ENCODE results near the gene PRAC2.

PRAC2 gene

DNA sequence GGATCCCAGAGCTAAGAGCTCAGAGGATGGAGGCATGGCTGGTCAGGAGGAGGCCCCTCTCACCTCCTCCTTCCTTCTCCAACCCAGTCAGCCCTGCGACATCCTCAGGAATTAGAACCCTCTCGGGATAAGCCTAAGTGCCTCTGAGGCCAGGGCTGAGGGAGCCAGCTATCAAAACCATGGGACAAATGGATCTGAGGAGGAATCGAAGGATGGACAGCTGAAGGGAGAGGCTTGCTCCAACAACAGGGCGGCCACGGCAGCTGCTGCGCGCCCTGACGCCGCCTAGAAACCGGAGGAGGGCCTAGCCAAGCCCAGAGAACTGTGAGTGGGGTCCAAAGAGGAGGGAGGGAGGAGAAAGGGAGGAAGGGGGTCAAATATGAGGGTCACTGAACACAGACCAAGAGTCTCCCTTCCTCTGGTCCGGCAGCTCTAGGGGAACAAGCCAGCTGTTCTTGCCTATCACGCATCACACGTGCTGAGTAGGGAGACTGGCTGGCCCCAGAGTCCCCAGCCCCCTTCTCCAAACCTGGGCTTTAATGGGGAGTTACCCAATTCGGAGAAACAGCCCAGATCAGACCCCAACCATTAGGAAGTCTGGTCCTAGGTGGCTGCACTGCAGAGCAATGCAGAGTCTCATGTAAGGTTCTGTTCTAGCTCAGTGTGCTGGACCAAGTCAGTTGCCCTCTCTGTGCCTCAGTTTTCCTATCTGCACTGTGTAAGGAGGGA is 11.5 kb downstream of the PRAC2 start:
- no peak for DNase-seq

- DNase-seq: no peak
Measured at GRCh38 chr17:48735062-48735351, 12.0 kb downstream of the PRAC2 start.

- no peak for DNase-seq
Measured at GRCh38 chr17:48737330-48738043, 14.5 kb downstream of the PRAC2 start.

DNA sequence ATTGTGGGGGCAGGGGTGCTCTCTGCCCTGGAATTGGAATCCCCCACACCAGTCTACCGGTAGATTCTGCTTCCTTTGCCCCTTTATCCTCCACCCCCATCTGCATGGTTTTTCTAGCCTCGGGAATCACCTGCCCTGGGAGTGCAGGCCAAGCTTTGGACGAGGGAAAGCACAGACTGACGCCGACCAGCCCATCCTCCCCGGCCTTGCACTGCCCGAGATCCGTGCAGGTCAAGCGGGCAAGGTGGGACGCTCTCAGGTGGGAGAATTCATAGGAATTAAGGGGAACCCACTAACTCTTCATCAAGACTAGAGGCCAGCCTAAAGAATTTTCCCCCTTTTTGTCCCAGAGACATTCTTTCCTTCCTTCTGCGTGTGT is 15.4 kb downstream of the PRAC2 start:
- no peak for DNase-seq

GRCh38 chr17:48738803-48739526 is 16.0 kb downstream of the PRAC2 start:
- no peak for DNase-seq

DNA sequence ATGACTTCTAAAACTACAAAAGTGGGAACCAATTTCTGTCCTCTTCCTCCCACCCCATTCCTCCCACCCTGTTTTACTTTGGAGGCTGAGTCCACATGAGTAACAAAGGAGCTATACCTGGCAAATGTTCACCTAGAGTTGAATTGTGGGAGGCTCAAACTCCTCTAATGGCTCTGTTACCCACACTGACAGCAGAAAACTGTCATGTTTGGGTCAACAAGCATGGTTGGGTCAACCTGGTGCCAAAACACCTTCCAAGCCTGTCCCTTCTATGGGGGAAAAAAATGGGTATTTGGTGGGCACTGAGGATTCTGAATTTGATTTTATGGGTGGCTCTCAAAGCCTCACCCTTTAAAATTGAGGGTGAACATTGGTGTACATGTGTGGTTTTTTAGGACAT is 17.6 kb downstream of the PRAC2 start:
- DNase-seq: no peak

GRCh38 chr17:48745381-48746275 is 22.6 kb downstream of the PRAC2 start:
- DNase-seq: no peak

- DNase-seq: no peak
Measured at GRCh38 chr17:48746916-48747444, 24.0 kb downstream of the PRAC2 start.

DNA sequence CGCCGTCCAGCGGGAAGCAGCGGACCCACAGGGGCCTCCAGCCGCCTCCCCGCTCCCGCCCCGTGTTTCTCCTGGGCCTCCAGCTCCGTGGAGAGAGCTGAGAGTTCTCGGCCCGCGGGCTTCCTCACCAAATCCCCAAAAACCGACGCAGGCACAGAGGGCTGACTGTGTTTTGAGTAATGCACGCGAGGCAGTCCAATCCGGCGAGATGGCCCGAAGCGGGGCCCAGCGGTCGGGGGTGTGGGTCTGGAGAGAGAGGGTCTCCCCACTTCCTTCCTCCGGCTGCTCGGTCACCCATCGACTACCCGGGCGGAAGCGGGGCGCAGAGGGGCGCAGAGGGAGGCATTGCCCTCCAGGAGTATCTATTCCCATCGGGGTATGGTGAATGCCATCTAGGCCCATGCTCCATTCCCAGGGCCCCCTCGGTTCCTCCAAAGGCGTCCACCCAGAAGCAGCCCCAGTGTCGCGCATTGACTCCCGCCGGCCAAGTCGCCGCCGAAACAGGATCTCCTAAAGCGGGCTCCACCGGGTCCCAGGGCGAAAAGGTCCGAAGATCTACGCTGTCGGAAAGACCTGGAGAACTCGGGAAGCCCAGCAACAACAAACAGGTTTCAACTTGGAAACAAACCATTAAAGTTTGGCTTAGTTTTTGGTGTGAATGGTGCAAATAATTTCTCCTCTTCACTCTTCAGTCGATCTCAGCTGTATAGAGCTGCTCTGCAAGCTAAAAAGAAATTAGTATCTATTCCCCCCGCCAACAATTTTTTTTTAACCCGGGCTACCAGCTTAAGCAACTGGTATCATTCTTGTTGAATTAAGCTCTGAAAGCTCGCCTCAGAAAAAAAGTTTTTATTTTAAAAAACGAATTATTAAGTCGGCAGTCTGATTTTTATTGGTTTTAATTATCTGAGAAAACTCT is 24.7 kb downstream of the PRAC2 start:
- no peak for DNase-seq

GRCh38 chr17:48748718-48749566 is 26.0 kb downstream of the PRAC2 start:
- no peak for DNase-seq

DNA sequence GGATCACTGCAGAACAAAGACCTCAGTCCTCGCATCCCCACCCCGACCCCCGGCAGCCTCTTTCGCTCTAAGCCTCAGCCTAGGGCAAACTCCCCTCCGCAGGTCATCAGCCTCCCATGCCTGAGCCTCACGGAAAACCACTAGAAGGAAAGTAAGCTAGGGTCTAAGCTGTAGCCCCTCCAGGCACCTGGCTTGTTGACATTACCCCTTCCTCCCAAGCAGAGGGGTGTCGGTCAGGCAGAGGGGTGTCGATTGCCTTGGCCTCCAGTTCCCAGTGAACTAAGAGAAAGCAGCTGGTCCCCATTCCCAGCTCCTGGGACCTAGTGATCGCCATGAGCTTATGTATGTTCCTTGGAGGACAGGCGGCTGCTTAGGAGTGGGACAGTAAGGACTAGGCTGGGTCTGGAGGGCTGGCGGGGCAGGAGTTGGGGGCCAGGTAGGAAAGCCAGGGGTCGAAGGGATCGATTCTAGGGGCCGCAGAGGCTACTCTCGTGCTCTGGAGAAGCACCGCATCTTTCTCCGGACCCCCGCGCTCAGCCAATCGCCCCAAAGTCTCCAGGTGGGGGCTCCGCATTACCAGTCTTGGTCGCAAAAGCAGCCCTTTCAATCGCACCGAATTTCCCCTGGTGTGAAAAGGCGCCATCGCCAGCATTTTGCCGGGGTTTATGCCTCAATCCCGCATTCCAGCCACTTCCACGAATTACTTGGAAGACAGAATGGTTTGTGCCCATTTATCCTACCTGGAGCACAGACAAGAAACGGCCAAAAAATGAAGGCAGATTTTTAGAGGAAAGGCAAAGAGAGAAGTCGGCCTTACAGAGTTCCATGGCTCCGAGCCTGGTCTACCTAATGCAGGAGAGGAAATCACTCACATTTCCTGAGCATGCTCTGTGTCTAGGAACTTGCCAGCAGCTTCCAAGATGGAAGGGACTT is 26.9 kb downstream of the PRAC2 start:
- DNase-seq: no peak

DNA sequence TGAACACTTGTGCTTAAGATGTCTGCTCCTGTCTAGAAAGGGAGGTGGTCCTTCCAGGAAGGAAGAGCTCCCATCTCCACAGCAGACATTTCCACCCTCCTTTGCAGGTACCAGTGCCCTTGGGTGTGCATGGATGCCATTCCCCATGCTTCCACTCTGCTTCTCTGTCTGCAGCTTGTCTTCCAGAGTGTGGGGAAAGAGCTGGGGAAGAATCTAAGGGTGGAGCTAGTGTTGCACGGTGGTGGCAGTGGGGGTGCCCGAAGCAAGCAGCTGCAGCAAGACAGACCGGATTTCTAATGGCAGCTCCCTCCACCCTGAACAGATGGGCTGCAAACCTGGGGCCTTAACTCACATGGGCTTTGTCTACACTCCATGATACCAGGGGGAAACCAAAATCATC is 28.2 kb downstream of the PRAC2 start:
- no peak for DNase-seq

- no peak for DNase-seq
Measured at GRCh38 chr17:48751733-48752398, 28.9 kb downstream of the PRAC2 start.

DNA sequence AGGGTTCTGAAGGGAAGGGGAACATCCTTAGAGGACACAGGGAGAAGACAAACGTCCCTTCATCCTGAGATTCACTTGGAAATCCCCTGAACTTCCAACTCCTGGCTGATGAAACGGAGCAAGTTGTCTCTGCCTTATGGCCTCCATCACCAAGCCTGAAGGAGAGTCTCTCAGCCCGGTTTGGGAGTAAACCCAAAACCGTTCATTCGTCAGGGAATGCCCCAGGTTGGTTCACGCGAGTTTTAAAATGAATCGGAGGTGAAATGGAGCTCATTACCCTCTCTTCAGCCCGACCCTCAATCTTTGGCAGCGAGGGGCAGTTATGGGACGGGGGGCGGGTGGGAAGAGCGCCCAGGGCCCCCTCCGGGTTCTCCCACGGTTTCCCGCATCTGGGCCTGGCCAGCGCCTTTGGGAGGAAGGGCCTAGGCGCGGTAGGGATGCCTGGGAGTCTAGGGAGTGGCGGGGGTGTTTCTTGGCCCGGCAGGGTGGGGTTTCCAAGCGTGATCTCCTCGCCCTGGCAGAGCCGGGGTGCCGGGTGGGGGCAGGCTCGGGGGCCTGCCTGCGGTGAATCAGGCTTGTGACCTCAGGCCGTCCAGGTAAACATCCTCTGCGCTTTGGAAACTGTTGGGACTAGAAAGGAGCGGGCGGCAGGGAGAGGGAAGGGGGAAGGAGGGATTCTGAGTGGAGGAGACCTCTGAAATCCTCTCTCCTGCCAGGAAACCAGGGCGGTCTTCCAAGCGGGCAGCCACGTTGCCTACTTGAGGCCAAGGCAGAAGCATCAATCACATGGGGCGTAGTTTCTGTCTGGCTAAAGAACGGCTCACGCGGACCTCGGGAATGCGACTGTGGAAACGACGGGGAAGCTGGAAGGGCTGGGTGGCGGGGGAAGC is 29.7 kb downstream of the PRAC2 start:
- DNase-seq: no peak

DNA sequence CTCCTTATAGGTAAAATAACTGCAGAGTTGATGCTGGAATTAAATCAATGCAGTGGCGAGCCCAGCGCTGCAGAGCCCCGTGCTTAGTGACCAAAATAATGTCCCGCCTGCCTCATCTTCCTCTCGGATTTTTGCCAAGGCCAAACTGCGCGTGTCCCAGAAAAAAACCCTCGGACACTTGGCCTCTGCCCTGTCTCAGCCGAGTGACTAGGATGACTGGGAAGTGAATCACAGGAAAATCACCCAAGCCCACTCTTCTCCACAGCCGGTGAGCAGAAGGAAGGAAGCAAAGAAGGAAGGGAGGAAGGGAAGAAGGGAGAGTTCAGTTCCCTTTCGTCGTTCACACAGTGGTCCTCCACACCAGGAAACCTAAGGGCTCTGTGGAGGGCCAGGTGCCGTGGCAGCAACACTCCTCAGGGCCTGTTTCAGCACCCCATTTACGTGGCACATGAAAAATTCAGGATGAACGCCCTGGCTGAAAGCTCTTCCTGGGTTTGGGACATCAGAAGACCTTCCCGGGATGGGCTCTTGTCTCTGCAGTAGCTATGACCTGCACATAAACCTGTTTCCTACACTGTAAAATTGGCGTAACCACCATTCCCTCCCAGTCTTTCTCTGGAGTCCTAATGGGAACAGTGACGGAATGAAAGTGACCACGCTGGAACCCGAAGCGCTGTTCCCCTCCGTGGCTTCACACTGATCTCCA is 31.0 kb downstream of the PRAC2 start:
- no peak for DNase-seq

- no peak for DNase-seq
Measured at GRCh38 chr17:48754500-48755261, 31.7 kb downstream of the PRAC2 start.

DNA sequence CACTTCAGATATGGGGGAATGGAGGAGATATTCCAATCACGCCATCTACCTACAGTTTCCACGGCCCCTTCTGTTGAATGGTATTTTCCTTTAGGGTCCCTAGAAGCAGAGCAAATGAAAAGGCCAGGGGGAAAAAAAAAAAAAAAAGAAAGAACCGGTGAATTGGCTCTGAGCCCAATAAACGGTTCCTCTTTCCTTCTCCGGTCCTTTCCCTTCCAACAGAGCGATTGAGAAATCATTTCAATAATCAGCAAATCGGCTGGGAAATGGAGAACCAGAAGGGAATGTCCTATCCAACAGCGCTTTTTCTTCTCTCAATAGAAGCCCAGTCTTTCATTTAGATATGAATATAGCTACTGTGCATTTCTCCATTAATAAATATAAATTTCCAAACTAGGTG is 32.4 kb downstream of the PRAC2 start:
- no peak for DNase-seq
